GM21515 (cell line): Measurements from ENCODE around the gene PRSS27.

Experiments
- ATAC-seq: cut with Tn5 transposase; IDR thresholded peaks from one replicate; pipeline ENCODE4 v1.9.1; 2021; ENCODE audit not compliant: unreplicated experiment

The PRSS27 gene

DNA sequence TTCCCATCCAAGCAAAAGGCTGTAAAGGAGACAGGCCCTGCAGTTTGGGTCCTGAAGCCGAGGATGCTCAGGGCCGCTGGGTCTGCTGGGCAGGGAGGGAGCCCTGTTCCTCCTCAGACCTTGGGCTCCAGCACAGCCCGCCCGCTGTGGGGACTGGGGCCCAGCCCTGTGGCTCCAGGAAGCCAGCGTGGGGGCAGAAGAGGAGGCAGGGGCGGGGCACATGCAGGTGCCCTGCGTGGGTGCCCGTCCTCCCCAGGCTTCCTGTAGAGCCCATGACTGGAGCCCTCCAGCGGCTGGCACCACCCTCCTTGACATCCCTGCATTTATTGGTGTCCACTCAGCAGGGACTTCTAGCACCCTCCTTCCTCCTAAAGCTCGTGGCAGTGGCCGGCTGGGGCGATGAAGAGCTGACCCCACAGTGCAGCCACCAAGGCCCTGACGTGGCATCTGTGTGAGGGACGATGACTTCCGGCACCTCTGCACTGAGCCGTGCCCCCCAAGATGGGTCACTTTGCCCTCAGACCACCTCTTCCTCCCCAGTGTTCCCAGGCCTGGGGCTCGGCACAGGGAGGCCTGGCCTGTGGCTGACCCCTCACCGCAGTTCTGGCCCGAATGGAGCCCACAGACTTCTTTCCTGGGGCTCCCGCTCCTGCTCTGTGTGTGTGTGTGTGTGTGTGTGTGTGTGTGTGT lies 9.9 kb downstream of the PRSS27 start:
- no peak for ATAC-seq

DNA sequence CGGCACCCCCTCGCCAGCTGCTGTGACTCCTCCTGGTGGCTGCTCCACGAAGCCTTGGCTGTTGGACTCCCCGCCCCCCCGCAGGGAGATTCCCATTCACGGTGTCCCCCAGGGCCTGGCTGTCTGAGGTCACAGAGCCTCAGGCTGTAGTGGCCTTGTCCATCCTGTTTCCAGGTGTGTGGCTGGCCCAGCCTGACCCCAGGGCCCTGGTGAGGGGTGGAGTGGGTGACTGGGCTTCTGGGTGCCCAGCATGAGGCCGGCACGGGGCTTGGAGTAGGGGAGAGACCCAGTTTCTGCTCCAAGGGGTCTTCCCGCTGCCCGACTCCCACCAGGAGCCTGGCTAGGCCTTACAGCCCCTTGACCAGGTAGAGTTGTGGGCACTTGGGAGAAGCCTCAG lies 10.4 kb downstream of the PRSS27 start:
- ATAC-seq: no peak

DNA sequence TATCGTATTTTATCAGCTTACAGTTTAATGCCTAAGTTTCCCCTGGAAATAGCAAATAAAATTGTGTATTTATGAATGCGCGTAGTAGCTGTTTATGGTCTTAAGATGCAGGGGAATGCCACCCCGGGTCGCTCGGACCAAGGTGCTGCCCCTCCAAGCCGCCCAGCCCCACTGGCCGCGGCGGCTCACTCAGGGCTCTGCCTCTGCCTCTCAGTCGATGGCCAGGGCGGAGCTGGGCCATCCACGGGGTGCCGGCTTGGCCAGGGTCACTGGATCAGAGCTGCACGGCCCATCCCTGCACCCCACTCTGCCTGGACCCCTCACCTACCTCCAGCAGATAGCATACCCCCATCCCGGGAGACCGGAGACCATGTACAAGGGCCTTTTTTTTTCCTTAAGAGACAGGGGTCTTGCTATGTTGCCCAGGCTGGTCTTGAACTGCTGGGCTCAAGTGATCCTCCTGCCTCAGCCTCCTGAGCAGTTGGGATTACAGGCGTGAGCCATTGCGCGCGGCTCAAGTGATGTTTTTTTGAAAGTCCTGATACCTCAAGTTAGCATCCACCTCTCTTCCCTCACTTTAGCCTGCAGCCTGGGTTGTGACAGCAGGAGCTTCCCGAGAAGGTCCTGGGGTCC lies 11.0 kb downstream of the PRSS27 start:
- ATAC-seq: no peak

DNA sequence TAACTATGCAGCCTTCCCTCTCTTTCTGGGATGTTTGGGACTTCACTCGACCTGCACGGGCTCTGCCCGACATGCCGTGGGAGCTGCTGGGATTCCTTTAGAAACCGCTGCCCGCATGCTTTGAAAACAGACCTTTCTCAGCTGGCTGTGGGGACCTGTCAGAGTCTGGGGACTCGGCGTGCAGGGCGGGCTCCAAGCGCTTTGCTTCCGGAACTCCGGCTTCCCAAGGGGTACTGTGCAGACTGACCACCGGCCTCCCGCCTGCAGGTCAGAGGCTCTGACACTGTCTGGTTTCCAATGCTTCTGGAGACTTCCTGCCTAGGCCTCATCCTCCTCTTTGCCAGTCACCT lies 11.8 kb downstream of the PRSS27 start:
- ATAC-seq: no peak

DNA sequence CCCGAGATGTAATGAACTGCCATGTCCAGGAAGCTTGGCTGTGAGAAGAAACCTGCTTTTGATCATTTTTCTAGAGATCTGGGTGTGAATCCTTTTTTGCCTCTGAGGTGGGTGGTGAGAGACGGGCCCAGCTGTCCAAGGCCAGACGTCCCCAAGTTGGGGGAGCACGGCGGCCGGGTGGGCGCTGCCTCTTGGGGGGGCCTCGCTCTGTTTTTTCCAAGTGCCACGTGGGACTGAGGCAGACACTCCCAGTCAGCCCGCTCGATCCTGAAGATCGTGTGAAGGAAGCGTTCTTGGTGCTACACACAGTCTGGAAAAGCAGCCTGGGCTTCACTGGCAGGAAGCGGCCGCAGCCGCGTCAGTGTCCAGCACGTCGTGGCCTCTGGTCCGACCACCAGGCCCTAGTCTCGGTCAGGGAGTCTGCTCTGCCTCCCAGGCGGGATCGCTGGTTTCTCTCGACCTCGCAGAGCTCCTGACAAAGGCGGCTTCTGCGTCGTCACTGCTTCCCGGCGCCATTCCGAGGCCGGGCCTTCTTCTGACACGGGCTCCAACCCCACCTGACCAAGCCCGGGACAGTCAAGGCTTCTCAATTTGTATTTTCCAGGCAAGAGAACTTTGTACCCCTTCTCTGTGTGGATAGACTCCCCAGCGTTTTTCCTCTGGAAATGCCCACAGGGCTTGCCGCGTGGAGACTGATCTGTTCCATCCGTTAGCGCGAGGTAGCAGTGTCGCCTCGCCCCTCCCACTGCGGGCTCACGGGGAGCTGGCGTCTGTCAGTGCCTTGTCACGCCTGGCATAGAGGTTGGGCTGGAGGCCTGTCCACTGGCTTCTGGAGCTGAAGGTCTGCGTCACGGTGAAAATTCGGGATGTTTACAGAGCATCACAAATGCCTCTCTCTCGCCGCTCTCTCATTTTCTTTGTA lies 12.4 kb downstream of the PRSS27 start:
- ATAC-seq: no peak

DNA sequence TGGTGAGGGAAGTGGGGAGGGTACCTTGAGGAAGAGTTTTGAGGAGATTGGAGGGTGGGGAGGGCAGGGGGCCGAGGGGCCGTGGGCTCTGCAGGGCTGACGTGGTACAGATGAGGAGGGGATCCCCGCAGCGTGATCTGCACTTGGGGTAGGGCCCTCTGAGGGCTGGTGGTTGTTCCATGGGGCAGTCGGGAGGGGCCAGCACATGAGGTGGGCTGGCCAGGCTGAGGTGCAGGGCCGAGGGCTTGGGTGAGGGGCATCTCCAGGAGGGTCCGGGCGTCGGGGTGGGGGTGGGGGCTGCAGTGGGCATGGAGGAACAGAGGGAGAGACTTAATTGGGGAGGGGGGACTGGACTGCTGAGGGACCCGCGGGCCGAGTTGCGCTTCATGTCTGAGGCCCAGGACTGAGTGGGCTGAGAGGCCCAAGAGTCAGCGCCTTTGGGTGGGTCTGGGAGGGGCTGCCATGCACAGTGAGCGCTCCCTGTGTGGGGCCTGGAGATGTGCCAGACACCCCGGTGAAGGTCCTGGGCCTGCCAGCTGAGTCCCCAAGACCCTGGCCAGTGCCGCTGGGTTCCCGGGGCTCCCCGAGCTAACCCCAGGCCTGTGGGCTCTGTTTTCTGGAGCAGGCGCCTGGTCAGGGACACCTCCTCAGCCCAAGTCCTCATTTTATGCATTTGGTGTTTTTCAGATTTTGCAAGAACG lies 13.3 kb downstream of the PRSS27 start:
- ATAC-seq: no peak

DNA sequence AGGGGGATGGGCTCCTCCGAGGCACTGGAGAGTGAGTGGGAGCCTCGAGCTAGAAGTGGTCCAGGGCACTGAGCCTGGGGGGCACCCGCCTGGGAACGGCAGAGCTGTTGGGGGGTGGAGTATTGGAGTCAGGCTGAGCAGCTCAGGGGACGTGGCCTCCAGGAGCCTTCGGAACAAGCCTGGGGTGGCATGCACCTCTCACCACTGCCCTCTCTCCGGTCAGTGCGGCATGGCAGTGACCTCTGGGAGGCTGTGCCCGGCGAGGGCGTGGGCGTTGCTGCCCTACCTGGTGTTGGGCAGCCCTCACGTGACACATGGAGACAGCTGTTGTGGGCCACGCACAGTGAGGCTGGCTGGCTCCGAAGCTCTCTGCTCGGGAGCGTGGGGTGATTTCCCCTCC lies 13.9 kb downstream of the PRSS27 start:
- ATAC-seq: no peak

DNA sequence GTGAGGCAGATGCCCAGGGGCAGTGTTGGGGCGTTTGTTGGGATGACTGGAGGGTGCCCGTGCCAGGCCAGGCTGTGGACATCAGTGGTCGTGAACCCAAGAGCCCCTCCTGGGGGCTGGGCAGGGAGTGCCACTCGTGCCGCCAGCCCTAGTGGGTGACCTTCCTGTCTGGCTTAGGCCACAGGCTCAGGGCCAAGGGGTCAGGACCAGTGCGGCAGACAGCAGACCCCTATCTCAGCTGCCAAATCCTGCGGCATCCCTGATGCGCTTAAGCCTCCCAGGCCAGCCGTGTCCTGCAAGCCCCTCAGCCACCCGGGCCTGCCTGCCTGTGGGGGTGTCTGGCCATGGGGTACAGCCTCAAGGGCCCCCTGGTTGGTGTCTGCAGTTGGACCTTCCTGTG lies 14.7 kb downstream of the PRSS27 start:
- ATAC-seq: no peak

DNA sequence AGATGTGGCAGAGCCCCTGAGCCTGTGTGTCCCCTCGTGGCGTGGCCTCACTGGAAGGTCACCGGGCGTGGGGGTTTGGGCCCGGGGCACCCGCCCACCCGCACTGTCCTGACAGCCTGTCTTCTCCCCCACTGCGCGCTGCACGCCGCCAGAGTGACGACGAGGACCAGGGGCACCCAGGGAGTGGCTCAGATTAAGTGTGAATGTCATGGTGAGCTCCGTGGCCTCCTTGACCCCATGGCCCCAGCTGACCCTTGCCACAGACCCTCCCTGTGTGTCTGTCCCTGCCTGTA lies 15.1 kb downstream of the PRSS27 start:
- no peak for ATAC-seq

DNA sequence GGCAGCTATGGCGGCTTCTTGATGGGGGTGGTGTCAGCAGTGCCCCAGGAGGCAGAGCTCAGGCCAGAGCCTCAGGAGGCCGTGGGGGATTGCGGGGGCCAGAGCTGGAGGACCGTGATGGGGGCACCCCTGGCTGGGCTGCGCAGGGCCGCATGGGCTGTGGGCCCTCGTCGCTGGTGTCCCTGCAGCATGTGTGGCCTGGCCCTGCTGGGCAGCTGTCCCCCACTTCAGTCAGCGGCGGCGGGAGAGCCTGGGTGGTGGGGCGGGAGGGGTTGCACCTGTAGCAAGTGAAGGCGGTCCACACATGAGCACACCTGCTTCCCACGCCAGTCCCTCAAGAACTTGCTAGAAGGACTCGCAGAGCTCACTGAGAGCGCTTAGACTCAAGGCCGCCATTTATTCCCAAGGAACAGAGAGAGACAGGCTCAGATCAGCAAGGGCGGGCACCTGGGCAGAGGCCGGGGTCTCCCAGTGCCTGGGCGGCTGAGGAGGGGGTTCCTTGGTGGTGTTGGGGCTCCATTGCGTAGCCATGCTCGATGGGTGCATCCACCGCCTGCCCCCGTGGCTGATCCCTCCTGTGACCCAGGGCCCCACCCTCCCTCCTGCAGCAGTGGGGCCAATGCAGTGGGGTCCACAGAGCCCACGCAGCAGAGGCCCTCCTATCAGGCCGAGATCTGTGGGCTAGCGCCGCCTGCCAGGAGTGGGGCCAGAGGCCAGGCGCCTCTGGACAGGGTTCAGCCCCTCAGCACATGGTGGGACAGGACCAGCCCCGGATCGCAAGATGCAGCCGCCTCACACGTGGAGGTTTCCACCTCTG lies 15.7 kb downstream of the PRSS27 start:
- ATAC-seq: no peak

DNA sequence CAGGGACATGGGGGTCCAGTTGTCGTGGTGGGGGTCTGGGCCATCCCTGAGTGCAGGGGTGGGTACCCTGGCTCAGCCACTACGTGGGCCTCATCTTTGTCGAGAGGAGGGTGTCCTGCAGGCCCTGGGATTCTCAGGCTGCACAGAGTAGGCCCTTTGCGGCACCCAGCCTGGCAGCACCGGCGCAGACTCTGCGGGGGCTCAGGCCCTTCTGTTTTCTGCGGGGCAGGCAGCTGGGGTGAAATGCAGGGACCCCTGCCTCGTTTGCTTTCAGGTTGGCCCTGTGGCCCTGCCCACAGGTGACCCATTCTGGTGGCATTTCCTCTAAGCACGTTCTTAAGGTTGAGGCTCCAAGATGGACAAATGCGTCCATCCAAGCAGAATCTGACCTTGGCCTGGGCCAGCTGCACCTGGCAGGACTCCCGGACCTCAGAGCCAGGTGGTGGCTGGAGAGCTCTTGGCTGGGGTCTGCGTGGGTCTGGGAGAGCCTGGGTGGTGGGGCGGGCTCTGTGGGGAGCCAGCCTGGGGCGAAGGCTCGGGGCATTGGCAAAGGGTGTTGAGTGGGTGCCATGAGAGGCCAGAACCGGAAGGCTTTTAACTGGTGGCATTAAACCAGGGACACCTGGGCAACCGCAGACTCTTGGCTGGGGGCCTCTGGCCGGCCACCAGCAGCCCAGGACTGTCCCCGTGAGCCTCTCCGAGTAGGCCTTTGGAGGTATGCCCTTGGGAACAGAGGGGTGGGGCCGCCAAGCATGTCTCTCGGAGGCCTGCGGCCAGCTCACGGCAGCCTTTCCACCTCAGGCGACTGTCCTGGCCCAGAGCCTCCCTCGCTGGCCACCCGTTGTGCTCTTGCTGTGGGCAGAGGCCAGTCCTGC lies 16.9 kb downstream of the PRSS27 start:
- no peak for ATAC-seq

DNA sequence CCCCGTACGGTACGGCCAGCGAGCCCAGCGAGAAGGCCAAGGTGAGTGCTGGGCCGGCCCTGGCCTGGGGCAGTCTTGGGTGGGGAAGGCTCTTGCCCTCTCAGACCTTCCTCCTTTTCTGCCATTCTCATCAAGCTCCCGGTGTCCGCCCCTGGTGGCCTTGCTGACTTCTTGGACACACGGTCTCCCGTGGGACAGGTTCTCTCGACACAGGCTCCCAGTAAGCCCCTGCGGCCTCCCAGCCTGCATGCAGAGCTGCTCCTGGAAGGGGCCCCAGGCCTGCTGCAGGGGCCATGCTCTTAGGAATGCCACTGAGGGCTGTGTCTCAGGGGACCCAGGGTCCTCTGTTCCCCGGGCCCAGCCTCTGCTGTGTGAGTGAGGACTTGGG lies 17.6 kb downstream of the PRSS27 start:
- no peak for ATAC-seq

DNA sequence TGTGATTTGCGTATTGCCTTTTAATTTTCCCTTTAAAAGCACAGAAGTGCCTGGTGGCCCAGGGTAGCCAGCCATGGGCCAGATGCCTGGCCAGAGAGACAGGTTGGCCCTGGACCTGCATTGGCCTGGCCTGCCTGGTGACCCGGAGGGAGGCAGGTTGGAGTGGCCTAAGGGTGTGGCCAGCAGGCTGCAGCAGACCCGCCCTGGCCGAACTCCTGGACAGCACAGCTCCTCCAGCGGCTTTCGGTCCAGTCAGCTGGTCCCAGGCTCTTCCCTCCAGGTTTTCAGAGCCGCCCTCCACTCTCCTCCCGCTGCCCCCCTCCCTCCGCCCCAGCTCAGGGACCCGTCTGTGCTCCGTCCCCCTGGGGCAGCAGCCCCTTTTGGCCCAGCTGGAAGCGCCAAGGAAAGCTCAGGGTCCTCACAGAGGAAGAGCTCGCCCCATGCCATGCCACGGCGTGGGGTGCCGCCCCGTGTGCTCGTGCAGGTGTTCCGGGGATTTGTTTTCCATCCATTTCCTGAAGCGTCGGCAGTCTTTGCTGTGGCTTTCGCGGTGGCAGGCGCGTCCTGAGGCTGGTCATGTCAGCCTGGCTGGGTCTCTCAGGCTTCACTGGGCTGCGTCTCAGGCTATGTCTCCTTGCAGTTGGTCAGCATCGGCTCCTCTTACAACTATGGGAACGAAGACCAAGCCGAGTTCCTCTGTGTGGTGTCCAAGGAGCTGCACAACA lies 18.1 kb downstream of the PRSS27 start:
- no peak for ATAC-seq

DNA sequence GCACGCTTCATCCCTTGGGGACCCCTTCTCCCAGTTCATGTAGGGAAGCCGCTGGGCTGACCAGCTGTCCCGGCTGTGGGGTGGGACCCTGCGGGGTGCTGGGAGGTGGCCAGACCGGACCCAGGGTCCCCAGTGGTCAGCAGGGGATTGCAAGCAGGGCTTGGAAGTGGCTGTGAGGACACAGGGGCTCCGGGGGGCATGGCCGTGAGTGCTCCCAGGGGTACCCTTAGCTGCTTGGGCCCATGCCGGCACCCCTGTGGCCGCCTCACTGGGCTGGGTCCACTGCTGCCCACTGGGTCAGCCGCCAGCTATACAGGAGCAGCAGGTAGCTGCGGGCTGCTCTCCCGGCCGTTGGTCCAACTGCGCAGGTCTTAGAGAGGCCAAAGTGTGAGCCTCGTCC lies 18.8 kb downstream of the PRSS27 start:
- no peak for ATAC-seq

DNA sequence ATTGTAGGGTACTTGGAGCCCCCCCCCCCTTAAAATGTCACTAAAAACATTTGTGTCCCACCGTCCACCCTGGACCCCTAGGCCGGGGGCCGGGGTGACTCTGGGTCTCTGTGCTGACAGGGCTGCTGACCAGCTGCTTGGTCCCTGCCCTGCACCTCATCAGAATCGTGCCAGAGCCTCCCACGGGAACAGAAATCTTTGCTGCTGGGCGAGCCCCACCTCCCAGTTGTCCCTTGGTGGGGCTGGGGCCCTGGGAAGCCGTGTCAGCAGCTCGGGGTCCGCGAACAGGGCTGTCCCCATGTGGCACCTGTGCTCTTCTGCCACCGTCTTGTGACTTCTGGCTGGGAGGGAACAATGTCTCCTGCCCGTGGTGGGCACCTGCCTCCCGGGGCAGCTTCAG lies 19.2 kb downstream of the PRSS27 start:
- no peak for ATAC-seq

DNA sequence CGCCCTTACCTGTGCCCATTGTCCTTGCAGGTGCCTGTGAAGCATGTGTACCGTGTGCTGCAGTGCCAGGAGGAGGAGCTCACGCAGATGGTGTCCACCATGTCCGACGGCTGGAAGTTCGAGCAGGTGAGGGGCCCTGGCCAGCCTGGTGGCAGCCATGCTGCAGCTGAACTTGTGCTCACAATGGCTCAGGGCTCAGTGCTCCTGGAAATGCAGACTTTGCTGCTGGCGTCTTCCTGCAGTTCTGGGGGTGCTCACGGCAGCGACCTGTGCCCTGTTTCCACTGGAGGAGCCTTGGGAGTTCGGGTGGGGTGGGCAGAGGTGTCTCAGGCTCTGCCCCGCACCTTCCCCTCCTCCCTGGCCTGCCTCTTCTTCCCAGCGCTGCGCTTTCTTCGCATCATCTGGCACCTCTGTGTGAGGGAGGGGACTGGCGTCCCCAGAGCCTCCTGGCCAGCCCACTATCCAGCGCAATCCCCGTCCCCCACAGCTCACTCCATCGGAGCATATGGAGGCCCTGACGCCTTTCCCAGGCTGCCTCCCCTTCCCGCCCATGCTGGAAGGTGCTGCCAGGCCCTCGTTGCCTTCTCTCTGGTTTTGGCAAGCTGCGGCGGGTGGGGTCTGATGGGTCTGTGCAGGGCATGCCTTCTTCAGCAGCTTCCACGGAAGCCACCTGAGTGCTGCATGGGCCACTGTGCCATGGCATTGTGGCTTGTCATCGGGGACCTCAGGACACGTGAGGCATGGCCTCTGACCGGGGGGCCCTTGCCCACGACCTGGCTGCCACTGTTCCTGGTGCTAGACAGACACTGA lies 20.0 kb downstream of the PRSS27 start:
- no peak for ATAC-seq

DNA sequence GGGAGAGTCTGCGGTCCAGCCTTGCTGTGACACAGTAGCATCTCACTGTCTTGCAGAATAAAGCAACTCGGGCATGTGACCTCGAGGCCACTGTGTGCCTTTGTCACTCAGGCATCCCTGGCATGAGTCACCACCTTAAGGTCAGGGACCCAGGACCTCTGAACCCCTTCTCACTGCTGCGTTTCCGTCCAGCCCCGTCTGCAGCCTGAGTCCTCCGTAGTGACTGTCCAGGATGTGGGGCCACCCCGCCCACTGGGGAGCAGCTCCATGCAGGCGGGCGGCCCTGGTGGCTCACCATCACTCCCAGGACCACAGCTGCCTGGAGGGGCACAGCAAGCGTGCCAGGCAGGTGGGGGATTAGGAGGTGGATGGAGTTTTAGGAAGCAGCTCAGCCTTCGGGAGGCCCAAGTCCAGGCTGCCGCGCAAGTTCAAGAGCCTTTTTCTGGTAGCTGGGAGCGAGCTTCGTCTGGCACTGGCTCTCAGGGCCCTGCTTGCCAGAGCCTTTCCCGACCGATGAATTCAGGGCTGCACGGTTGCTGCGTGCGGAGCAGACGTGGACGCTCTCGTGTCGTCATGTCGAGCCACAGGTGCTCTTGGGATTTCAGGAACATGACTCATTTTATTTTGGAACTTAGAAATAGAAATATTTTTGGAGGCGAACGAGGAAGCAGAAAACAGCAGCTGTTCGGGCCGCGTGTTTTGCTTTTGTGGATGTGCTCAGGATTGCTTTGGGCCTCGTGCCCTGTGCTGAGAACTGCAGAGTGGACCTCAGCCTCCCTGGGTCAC lies 20.9 kb downstream of the PRSS27 start:
- no peak for ATAC-seq
